GM18498 (cell line): ENCODE measurements around the gene ENDOD1.

ENCODE experiments used
- ATAC-seq: cut with Tn5 transposase; IDR thresholded peaks from one replicate; pipeline ENCODE4 v1.9.1; 2021; ENCODE audit warnings: mild to moderate bottlenecking, moderate library complexity; ENCODE audit not compliant: unreplicated experiment

The ENDOD1 gene

DNA sequence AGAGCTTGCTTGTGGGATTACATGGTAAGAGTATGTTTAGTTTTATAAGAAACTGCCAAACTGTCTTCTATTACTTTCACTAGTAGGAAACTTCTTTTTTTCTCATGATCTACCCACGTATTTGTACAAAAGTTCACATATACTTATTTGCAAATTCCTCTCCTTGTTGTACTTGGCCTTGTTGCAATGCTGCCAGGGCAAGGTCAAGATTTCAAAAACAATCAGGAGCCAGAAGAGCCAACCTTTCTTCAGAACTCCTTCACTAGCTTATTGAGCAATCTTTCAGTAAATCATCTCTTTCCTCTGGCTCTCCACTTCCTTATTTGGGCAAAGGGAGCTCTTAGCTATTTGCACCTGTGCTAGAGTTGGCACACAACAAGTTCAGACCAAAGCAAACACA, 13.2 kb upstream of the ENDOD1 start:
- peak; percentile 68 for ATAC-seq

DNA sequence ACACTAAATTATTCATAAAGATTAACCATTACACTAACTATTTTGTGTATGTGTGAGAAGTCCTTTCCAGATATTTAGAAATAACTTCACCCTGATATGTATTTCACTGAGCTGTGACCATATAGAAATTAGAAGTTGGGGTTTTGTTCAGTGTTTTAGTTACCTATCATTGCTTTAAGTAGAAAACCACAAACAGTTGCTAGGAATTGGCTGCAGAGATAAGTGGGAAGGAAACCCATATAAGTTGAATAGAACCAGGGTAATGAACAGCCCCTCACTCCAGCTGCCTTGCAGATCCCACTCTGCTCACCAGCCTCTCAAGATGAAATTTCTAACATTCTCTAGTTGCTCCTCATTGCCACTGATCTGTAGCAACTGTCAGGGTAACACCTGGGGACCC, 12.7 kb upstream of the ENDOD1 start:
- no peak for ATAC-seq

DNA sequence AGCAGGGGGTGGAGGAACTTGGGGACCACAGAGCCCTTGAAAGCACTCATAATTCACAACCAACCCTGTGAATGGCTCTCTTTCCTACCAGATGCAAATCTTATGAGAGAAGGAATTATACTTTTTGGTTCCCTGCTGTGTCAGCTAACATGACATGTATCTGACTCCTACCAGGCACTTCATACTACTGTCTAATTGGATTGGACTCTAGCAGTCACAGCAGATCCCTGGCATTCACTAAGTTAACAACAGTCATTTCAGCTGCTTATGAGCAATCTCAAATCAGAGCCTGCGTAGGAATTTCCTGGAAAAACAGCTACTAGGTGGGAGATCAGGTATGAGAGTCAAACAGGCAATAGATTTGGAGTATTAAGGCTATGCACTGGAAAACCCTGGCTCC, 11.1 kb upstream of the ENDOD1 start:
- ATAC-seq, result no peak

DNA sequence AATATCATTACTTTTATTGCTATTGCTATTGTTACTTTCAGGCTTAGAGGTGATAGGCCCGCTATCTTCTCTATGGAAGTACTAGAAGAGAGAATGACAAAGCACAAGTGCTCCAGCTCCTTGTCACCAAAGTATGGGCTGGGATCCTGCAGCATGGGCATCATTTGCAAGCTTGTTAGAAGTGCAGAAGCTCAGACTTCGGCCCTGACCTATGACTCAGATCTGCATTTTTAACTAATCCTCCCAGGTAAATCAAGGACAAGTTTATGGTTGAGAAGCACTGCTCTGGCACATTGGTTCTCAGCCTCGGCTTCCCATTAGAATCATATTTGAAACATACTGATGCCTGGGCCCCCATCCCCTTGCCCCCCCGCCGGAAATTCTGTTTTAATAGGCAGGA, 8.6 kb upstream of the ENDOD1 start:
- ATAC-seq, result no peak

- ATAC-seq, result no peak
These were observed 8.2 kb upstream of the ENDOD1 start for GRCh38 chr11:95081412-95081811.

DNA sequence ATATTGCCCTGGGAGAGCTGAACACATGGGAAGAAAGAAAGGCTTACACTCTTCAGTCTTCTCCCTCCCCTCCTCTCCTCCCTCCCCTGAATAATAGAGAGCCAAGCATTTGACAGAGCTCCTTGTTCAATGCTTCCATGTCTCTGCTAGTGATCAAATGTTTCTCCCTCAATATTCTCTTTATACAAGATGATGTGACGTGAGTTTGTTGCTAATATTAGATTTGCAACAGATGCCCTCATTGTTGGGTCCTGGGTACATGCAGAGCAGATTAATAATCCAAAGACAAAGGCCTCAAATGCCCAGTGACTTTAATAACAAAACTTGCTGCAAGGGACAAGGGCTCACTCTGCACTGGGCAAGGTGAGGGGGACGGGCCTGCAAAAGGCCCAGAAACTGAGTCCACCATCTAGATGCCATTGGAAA, 7.1 kb upstream of the ENDOD1 start:
- ATAC-seq, result no peak

DNA sequence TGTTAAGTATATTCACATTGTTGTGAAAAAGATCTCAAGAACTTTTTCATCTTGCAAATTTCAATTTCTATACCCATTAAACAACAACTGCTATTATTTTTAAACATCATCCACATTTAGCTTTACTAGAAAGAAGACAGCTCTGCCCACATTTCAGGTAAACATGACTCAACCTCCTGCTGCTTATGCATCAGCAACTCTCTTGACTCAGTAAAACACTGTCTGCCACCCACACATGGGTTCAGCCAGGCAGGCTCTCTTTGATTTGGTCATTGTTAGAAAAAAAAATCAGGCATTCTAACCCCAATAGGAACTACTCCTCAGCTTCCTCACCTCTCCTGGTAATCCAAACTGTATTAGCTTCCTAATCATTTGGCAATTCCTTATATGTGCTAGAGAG, 5.1 kb upstream of the ENDOD1 start:
- ATAC-seq, result no peak

- ATAC-seq, result no peak
These were observed 4.4 kb upstream of the ENDOD1 start for GRCh38 chr11:95085117-95085816.

DNA sequence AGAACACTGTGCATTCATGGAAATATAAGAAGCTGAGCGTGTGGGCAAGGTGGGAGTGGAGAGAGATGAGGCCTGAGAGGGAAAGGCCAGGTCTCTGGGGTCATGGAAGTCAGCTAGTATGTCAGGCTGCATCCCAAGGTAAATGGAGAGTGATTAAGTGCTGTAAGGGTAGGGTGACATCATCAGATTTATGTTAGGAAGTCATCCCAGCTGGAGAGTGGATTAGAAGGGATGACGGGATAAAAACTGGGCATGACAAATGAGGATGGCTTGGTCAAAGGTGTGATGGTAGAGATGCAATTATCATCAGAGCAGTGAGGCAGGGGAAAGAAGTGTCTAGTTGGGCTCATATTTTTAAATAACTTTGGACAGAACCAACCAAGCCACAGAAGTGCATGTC, 3.5 kb upstream of the ENDOD1 start:
- no peak for ATAC-seq

GRCh38 chr11:95086836-95087570, 2.6 kb upstream of the ENDOD1 start:
- no peak for ATAC-seq

DNA sequence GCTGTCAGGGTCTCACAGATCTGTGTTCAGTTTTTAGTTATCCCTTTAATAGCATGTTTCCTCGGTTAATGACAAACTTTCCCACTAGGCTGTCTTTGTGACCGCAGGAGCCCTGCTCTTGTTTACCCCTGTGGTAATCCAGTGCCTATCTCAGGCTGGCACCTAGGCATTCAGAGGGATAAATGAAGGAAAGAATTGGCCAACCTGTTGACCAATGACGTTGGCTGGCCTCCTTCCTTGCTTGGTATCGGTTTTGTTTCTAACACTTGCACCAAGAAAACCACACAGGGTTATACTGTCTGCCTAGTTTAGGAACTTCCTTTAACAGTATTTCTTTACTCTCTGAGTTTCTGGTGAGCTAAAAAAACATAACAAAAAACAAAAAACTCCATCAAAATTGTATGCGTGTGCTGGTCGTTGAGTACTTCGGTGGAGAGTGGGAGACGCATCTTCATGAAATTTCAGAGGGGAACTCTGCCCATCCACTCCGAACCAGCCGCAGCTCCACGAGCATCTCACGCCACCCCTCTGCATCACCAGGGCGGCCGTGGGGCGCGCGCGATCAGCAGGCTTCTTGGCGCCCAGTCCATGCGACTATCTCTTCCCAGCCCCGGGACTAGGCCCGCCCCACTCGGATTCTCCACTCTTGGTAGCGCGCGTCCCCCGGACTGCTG, 563 bp upstream of the ENDOD1 start:
- ATAC-seq, result peak; percentile 56

GRCh38 chr11:95091663-95092180, 2.1 kb downstream of the ENDOD1 start:
- no peak for ATAC-seq

DNA sequence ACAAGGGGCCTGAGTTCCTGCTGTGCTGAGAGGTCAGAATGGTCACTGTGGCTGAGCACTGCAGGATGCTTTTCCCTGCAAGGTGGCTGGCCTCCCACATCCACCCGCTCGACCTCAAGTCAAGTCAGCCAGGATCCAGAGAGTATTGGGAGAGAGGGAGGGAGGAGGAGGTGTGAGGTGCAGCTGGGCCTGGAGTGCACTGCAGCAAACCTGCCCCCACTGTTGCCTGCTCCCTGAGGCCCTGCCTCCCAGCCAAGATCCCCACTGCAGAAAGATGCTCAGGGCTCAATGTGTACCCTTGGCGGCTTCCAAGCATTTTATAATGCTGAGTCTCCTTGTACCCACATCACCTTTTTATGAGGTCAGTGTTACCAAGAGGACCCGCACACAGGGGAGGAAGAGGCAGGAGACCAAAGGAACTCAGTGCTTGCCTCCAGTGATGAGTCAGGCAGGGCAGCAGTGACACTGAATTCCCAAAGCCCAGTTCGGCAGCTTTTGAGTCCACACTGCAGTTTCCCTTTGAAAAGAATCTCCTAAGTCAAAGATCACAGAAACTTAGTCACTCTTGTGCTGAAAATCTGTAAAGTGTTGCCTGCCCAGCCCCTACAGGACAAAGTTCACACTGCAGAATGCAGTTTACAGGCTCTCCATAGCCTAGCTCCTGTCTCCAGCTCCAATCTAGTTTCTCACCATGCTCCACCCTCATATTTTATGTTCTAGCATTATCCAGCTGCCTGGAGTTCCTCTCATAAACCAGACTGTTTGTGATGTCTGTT, 3.1 kb downstream of the ENDOD1 start:
- no peak for ATAC-seq

GRCh38 chr11:95093548-95093947, 3.9 kb downstream of the ENDOD1 start:
- no peak for ATAC-seq

DNA sequence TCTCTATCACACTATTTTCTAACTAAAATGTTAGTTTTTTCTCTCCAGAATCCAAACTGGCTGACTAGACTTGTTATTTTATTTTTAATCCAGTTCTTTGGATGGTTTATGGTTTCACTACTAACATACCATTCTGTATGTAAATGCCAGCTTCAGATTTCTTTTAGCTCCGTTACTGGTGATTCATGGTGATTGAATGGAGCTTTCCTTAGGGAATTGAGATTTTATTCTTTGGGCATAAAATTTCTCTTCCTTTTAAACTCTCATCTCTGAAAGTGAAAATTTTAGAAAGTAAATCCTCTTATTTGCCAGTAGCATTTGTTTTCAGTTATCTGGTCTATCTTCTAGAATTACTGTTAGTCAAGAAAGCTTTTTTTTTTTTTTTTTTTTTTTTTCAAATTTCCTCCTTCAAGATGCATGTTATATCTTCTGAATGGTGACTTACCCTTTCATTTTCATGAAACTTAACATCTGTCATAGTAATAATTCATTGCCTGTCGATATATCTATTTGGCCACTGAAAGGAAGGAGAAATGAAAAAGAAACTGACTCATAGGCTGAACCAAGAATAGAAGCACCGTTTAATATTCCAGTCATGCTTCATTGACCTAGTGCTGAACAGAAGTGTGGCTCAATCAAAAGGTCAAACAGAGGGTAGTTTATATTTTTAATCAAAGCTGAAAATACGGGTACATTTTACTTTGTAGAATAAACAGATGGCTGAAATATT, 6.4 kb downstream of the ENDOD1 start:
- ATAC-seq, result peak; percentile 84

DNA sequence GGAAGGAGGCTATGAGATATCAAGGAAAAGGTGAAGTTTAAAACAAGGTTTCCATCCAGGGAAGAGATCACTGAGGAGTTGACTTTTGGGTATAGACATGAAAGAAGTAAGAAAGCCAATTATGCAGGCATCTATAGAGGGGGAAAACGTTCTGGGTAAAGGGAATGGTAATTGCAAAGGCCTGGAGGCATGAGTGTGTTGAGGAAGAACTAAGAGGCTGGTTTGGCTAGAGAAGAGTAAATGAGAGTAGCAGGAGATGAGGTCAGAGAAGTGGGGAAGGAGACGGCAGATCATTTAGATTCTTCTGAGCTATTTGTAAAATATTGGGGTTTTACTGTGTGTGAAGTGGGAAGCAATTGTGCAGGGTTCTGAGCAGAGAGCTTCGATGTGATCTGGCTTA, 7.6 kb downstream of the ENDOD1 start:
- no peak for ATAC-seq

- ATAC-seq, result no peak
These were observed 9.2 kb downstream of the ENDOD1 start for GRCh38 chr11:95098826-95099225.

DNA sequence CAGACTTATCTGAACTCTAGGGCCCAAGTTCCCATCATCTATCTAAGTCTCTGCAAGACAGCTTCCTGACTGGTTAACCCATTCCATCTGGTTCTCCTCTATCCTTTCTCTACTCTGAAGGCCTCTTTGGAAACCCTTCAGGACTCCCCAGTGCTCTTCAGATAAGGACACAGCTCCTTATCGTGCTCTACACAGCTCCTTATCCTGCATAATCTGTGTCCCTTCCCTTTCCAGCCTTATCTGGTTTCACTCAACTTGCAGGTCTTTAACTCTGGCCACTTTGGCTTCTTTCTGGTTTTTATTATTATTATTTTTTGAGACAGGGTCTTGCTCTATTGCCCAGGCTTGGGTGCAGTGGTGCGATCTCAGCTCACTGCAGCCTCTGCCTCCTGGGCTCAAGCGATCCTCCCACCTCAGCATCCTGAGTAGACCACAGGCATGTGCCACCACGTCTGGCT, 10.6 kb downstream of the ENDOD1 start:
- ATAC-seq, result no peak

DNA sequence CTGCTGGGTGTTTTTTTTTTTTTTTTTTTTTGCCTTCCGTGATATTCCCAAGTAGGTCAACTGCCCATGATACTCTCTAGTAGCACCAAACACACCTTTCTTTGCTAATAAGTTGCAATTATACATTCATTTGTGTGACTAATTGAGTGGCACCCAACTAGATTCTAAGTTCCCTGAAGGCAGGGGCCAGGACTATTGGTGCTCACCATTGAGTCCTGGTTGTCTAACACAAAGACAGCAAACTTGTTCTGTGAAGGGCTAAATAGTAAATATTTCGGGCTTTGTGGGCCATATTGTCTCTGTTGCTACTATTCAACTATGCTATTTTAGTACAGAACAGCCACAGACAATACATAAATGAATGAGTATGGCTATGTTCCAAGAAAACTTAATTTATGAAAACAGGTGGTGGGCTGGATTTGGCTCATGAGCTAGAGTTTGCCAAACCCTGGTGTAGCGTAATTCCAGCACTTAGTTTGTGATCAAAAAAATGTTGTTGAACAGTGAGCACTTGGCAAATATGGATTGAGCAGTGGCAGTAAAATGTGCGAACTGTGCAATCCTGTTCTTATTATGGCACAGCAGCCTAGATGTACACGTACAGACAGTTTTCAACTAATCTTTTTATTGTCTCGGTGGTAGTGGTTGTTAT, 11.3 kb downstream of the ENDOD1 start:
- no peak for ATAC-seq

DNA sequence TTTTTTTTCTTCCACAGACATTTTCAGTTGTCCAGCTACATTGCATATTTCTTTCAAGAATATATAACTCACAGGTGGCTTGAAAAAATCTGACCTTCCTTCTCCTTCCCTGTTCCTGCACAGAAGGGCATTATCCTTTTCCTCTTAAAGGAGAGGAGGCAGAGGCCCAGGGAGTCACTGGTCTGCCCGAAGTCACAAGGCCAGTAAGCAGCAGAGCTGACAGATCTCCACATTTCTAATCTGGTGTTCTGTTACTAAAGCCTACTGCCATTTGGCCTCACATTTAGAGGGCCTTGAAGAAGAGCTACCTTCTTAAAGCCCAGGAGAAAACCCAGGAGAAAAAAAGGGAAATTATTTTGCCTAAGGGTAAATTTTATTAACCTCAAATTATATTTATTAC, 12.3 kb downstream of the ENDOD1 start:
- ATAC-seq, result no peak
